Adrenal gland (tissue), 5 donors: ENCODE measurements around the gene NTF3.

Experiments
- POLR2A ChIP-seq, 2 donors: fragments of 450-650 bp; IDR thresholded peaks; one replicate each; pipeline ENCODE4 v1.6.1; 2017; ENCODE audit warnings: antibody characterized with exemption in 2 of 2, mild to moderate bottlenecking in 2 of 2, moderate library complexity in 1 of 2
- TF ChIP-seq, protein P1 (sequence below), 6 experiments: fragments of 450-650 bp in 4 of 6; fragments of 200-600 bp in 2 of 6; sonication (generic) in 1 of 6; IDR thresholded peaks; 1 replicate in 5 of 6; 2 replicates in 1 of 6; pipeline versions ENCODE4 v1.5.1 to v1.8.0; 2016 to 2021; ENCODE audit warnings: antibody characterized with exemption in 6 of 6, mild to moderate bottlenecking in 2 of 6, moderate library complexity in 1 of 6
- donor health status: DM: no; HTN: no; CAD: no.

DNA sequence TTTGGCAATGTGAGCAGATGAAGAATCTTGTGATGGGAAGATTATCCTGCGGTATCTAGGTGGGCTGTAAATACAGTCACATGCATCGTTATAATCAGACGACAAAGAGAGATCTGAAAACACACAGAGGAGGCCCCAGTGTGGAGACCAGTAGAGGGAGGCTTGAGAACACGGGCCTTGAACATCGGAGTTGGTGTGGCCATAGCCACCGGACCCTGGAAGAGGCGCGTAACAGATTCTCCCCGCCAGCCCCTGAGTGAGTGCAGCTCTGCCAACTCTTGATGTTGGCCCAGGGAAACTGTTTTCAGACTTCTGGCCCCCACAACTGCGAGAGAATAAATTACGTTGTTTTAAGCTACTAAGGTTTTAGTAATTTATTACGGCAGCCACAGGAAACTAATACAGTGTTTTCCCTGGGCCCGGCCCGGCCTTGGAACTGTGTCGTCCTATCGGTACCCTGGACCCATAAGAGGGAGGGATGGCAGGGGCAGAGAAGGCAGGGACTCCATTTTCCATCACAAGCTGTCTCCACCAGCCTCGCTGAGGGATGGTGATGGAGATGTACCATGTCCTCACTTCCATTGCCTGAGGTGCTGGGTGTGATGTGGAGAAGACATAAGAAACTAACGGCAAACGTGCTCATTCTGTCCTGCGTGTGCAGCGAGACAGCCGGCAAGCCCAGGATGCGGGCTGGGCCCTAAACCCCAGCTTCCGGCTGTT lies 91.6 kb downstream of the NTF3 start:
- TF ChIP-seq, protein P1, sequence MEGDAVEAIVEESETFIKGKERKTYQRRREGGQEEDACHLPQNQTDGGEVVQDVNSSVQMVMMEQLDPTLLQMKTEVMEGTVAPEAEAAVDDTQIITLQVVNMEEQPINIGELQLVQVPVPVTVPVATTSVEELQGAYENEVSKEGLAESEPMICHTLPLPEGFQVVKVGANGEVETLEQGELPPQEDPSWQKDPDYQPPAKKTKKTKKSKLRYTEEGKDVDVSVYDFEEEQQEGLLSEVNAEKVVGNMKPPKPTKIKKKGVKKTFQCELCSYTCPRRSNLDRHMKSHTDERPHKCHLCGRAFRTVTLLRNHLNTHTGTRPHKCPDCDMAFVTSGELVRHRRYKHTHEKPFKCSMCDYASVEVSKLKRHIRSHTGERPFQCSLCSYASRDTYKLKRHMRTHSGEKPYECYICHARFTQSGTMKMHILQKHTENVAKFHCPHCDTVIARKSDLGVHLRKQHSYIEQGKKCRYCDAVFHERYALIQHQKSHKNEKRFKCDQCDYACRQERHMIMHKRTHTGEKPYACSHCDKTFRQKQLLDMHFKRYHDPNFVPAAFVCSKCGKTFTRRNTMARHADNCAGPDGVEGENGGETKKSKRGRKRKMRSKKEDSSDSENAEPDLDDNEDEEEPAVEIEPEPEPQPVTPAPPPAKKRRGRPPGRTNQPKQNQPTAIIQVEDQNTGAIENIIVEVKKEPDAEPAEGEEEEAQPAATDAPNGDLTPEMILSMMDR (IDR thresholded peaks at IDR 0.05): no peak
- TF ChIP-seq POLR2A (IDR thresholded peaks at IDR 0.05): no peak
